GM12864 (cell line): ENCODE results near the gene PRKG1.

Experiments
- DNase-seq: peaks from one replicate; pipeline ENCODE4 v3.0.0-alpha.2; 2011; ENCODE audit warnings: low read depth
- H3K4me3 ChIP-seq: 2 replicates; pipeline ENCODE4 v1.5.1; 2011; ENCODE audit warnings: mild to moderate bottlenecking, low read depth, low read length, control low read depth
- TF ChIP-seq, protein P1 (sequence below): IDR thresholded peaks from 2 replicates; pipeline ENCODE4 v1.5.1; 2011; ENCODE audit warnings: low read depth, mild to moderate bottlenecking, moderate library complexity, low read length, control low read depth, inconsistent platforms; ENCODE audit errors: missing control alignments

The PRKG1 gene

GRCh38 chr10:51759896-51760534, 685.7 kb downstream of the PRKG1 start:
- TF ChIP-seq, protein P1, sequence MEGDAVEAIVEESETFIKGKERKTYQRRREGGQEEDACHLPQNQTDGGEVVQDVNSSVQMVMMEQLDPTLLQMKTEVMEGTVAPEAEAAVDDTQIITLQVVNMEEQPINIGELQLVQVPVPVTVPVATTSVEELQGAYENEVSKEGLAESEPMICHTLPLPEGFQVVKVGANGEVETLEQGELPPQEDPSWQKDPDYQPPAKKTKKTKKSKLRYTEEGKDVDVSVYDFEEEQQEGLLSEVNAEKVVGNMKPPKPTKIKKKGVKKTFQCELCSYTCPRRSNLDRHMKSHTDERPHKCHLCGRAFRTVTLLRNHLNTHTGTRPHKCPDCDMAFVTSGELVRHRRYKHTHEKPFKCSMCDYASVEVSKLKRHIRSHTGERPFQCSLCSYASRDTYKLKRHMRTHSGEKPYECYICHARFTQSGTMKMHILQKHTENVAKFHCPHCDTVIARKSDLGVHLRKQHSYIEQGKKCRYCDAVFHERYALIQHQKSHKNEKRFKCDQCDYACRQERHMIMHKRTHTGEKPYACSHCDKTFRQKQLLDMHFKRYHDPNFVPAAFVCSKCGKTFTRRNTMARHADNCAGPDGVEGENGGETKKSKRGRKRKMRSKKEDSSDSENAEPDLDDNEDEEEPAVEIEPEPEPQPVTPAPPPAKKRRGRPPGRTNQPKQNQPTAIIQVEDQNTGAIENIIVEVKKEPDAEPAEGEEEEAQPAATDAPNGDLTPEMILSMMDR: no peak
- no peak overlapping the region for H3K4me3 ChIP-seq
- DNase-seq: no peak

GRCh38 chr10:51760864-51761640, 686.8 kb downstream of the PRKG1 start:
- DNase-seq: no peak
- TF ChIP-seq, protein P1: no peak
- no peak overlapping the region for H3K4me3 ChIP-seq

DNA sequence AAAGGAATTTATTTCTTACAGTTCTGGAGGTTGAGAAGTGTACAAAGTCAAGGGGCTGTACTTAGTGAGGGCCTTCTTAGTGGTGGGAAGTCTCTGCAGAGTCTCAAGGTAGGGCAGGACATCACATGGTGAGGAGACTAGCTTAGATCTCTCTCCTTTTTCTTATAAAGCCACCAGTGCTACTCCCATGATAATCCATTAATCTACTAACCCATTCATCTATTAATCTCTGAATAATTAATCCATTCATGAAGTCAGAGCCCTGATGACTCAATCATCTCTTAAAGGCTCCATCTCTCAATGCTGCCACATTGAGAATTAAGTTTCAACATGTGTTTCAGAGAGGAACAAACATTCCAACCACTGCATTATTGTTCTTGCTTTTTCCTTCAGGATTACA, 689.5 kb downstream of the PRKG1 start:
- TF ChIP-seq, protein P1: no peak
- H3K4me3 ChIP-seq: no peak overlapping the region
- no peak for DNase-seq

DNA sequence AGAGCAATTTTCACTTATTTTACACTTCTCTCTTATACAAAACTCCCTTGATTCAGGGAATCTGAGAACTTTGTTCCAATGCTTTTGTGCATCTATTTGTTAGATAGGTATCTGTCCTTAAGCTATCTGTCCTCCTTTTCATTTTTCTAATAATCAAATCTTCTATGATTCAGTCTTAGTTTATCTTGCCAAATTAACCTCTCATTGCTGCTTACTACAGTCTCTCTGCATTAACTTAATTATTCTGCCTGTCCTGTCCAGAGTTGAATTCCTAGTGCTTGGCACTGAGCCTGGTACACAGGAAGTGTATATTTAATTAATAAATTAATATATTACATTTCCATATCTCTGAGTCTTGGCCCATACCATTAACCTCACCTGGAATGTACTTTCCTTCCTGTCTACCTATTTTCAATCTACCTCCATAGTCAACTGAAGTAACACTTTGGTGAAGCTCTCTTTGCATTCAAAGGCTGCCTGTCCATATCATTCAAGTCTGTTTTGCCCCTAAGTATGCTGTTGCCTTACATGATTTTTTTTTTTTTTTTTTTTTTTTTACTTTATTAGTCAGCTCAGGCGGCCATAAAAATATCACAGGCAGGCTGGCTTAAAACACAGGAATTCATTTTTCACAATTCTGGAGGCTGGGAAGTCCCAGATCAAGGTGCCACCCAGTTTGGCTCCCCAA, 691.1 kb downstream of the PRKG1 start:
- no peak for DNase-seq
- no peak overlapping the region for H3K4me3 ChIP-seq
- TF ChIP-seq, protein P1: no peak

DNA sequence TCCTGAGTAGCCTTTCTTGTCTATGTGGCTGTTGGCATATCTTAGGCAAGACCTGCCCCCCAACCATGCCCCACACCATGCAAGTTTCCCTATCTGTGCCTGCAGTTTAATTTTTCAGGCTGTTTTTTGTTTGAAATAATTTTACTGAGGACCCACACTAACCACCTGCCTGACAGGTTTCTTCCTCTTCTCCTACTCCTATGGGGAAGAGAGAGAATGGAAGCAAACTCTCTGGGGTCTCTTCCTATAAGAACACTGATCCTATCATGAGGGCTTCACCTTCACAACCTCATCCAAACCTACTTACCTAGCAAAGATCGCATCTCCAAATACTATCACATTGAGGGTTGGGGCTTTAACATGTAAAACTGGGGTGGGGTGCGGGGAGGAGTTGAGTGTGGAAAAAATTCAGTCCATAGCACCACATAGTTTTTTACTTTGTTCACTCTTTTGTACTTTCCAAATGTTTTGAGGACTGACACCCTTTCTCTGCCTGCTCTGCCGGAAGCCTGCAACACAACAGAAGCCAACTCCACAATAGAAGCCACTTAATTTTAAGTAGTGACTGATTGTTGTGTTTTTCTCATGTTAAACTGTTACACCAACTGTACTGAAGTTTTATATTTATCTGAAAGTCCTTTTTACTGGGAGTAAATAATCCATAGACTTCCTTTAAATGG, 692.3 kb downstream of the PRKG1 start:
- DNase-seq: no peak
- H3K4me3 ChIP-seq: no peak overlapping the region
- TF ChIP-seq, protein P1: no peak

DNA sequence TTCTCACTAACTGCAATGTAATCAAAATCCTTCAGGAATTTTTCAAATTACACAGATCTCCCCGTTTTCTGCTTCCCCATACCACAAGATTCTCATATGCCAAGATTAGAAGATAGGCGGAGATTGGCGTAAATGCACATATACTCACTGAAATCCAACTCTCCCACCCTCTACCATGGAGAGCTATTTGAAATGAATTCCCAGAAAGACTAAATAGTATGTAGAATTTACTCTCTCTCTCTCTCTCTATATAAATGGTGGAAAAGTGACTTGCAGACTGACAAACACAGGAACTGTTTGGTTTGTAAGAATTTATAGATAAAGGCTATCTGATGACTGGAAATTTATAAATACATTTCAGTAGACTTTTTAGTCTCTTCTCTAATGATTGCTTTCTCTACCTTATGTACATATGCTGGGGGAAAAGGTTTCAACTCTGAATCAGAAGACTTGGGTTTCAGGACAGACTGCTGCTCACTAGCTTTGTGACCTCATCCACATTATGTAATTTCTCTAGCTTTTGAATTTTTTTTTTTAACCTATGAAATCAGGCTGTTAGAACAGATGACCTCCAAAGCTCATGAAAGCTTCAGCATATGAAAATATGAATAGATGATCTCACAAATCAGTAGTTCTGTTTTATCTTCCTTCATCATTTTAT, 692.9 kb downstream of the PRKG1 start:
- no peak overlapping the region for H3K4me3 ChIP-seq
- no peak for DNase-seq
- TF ChIP-seq, protein P1: no peak
